Measurements from ENCODE around the gene SWSAP1. TPM values are rescaled to one million over a fixed set of nuclear protein-coding genes. Genes with fewer than 3 reads are reported as not detected.

The SWSAP1 gene
- total and polyA plus RNA-seq, 9 of the 15 experiments (the other 6 are each of a cell fraction or from before 2014, with no cell fraction given), result 0.18 to 2.8 (median 1.7) TPM

- TF ChIP-seq, protein P1, sequence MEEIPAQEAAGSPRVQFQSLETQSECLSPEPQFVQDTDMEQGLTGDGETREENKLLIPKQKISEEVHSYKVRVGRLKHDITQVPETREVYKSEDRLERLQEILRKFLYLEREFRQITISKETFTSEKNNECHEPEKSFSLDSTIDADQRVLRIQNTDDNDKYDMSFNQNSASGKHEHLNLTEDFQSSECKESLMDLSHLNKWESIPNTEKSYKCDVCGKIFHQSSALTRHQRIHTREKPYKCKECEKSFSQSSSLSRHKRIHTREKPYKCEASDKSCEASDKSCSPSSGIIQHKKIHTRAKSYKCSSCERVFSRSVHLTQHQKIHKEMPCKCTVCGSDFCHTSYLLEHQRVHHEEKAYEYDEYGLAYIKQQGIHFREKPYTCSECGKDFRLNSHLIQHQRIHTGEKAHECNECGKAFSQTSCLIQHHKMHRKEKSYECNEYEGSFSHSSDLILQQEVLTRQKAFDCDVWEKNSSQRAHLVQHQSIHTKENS (CRISPR knock-in tag; IDR thresholded peaks at IDR 0.05), result no peak
- TF ChIP-seq RFX7 (CRISPR knock-in tag; IDR thresholded peaks at IDR 0.05) (no peak), PHTF2 (CRISPR knock-in tag; IDR thresholded peaks at IDR 0.05) (no peak), ZBTB26 (CRISPR knock-in tag; IDR thresholded peaks at IDR 0.05) (peak; percentile 64; the same call in 1 of the 2 replicates), ZNF217 (CRISPR knock-in tag; IDR thresholded peaks at IDR 0.05) (no peak), ZNF212 (CRISPR knock-in tag; IDR thresholded peaks at IDR 0.05) (no peak), FOSL1 (tag; conservative IDR thresholded peaks at IDR 0.05) (no peak; the same call in 1 of the 2 replicates), ZNF445 (CRISPR knock-in tag; IDR thresholded peaks at IDR 0.05; ENCODE audit: low read depth) (no peak), ZNF23 (CRISPR knock-in tag; IDR thresholded peaks at IDR 0.05) (peak; percentile 45; the same call in 1 of the 2 replicates), GATA2 (CRISPR knock-in tag; IDR thresholded peaks at IDR 0.05) (no peak), EZH2 (IDR thresholded peaks at IDR 0.05; ENCODE audit: borderline replicate concordance, low read depth, low read length) (no peak), MLLT1 (IDR thresholded peaks at IDR 0.05) (no peak), ZNF12 (CRISPR knock-in tag; IDR thresholded peaks at IDR 0.05) (0 out of 2 replicates have a peak, but pooled peaks have one; percentile 17), ZNF830 (CRISPR knock-in tag; IDR thresholded peaks at IDR 0.05) (no peak)
- TF ChIP-seq, protein P2, sequence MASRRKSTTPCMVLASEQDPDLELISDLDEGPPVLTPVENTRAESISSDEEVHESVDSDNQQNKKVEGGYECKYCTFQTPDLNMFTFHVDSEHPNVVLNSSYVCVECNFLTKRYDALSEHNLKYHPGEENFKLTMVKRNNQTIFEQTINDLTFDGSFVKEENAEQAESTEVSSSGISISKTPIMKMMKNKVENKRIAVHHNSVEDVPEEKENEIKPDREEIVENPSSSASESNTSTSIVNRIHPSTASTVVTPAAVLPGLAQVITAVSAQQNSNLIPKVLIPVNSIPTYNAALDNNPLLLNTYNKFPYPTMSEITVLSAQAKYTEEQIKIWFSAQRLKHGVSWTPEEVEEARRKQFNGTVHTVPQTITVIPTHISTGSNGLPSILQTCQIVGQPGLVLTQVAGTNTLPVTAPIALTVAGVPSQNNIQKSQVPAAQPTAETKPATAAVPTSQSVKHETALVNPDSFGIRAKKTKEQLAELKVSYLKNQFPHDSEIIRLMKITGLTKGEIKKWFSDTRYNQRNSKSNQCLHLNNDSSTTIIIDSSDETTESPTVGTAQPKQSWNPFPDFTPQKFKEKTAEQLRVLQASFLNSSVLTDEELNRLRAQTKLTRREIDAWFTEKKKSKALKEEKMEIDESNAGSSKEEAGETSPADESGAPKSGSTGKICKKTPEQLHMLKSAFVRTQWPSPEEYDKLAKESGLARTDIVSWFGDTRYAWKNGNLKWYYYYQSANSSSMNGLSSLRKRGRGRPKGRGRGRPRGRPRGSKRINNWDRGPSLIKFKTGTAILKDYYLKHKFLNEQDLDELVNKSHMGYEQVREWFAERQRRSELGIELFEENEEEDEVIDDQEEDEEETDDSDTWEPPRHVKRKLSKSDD (conservative IDR thresholded peaks at IDR 0.05; ENCODE audit: low read length), result no peak
- TF ChIP-seq, protein P3, sequence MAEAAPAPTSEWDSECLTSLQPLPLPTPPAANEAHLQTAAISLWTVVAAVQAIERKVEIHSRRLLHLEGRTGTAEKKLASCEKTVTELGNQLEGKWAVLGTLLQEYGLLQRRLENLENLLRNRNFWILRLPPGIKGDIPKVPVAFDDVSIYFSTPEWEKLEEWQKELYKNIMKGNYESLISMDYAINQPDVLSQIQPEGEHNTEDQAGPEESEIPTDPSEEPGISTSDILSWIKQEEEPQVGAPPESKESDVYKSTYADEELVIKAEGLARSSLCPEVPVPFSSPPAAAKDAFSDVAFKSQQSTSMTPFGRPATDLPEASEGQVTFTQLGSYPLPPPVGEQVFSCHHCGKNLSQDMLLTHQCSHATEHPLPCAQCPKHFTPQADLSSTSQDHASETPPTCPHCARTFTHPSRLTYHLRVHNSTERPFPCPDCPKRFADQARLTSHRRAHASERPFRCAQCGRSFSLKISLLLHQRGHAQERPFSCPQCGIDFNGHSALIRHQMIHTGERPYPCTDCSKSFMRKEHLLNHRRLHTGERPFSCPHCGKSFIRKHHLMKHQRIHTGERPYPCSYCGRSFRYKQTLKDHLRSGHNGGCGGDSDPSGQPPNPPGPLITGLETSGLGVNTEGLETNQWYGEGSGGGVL (CRISPR knock-in tag; IDR thresholded peaks at IDR 0.05), result no peak
- TF ChIP-seq, protein P4, sequence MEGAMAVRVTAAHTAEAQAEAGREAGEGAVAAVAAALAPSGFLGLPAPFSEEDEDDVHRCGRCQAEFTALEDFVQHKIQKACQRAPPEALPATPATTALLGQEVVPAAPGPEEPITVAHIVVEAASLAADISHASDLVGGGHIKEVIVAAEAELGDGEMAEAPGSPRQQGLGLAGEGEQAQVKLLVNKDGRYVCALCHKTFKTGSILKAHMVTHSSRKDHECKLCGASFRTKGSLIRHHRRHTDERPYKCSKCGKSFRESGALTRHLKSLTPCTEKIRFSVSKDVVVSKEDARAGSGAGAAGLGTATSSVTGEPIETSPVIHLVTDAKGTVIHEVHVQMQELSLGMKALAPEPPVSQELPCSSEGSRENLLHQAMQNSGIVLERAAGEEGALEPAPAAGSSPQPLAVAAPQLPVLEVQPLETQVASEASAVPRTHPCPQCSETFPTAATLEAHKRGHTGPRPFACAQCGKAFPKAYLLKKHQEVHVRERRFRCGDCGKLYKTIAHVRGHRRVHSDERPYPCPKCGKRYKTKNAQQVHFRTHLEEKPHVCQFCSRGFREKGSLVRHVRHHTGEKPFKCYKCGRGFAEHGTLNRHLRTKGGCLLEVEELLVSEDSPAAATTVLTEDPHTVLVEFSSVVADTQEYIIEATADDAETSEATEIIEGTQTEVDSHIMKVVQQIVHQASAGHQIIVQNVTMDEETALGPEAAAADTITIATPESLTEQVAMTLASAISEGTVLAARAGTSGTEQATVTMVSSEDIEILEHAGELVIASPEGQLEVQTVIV (CRISPR knock-in tag; IDR thresholded peaks at IDR 0.05; ENCODE audit: borderline replicate concordance), result no peak
These were observed at the start of gene SWSAP1 (continued) for GRCh38 chr19:11374433-11375142.
